Thyroid gland (tissue), 4 donors: ENCODE measurements around the gene CAVIN1. TPM values are rescaled to one million over a fixed set of nuclear protein-coding genes. Genes with fewer than 3 reads are reported as not detected.
"Not testable (repeated sequence)": the region's sequence is repeated elsewhere in the genome, so short reads cannot be mapped to it uniquely, and the experiment has no call there.

Source experiments
- DNase-seq, 2 donors: peaks; one replicate each; pipeline ENCODE4 v3.0.0-alpha.2; 2019
- H3K27ac ChIP-seq, 3 donors: fragments of 200-600 bp; sonication (generic); 1 replicate in 2 of 3; 2 replicates in 1 of 3; pipeline ENCODE4 v1.5.1; 2016 to 2019; ENCODE audit warnings: mild to moderate bottlenecking in 1 of 3, moderate library complexity in 1 of 3
- H3K27me3 ChIP-seq: fragments of 200-600 bp; sonication (generic); one replicate; pipeline ENCODE4 v1.5.1; 2019
- H3K36me3 ChIP-seq, 2 donors: fragments of 200-600 bp; sonication (generic); one replicate each; pipeline ENCODE4 v1.5.1; 2016 to 2019
- H3K4me1 ChIP-seq, 2 donors: fragments of 200-600 bp; sonication (generic); one replicate each; pipeline ENCODE4 v1.5.1; 2017 to 2019
- H3K4me3 ChIP-seq, 3 donors: fragments of 200-600 bp; sonication (generic); replicated peaks in 1 of 3; 1 replicate in 2 of 3; 2 replicates in 1 of 3; pipeline ENCODE4 v1.5.1; 2016; ENCODE audit warnings: mild to moderate bottlenecking in 1 of 3
- H3K9me3 ChIP-seq: fragments of 200-600 bp; sonication (generic); one replicate; pipeline ENCODE4 v1.5.1; 2017
- POLR2A ChIP-seq, 2 donors: fragments of 450-650 bp; IDR thresholded peaks; one replicate each; pipeline ENCODE4 v1.6.1; 2017; ENCODE audit warnings: antibody characterized with exemption in 2 of 2, mild to moderate bottlenecking in 2 of 2, moderate library complexity in 1 of 2
- WGBS, 2 donors: methylation state at CpG; one replicate each; pipeline ENCODE4 v1.1.5; 2017; 5-methylcytosine and 5-hydroxymethylcytosine counted together
- intact Hi-C: fragments of 100-400 bp; cut with DNase I; formaldehyde crosslinking; loops from one replicate; pipeline ENCODE4 v1.15.1; 2023
- total RNA-seq, 4 donors: library from RNA; depleted of rRNA; stranded (reverse); fragments of >200 nt; gene quantifications; one replicate each; pipeline ENCODE4 v1.2.3, GENCODE V29; 2016
- TF ChIP-seq, protein P1 (sequence below), 6 experiments: fragments of 200-600 bp in 3 of 6; fragments of 450-650 bp in 3 of 6; sonication (generic) in 3 of 6; IDR thresholded peaks; one replicate each; pipeline ENCODE4 v1.5.1; 2016 to 2019; ENCODE audit warnings: antibody characterized with exemption in 6 of 6, mild to moderate bottlenecking in 2 of 6, inconsistent platforms in 1 of 6, moderate library complexity in 1 of 6

The CAVIN1 gene
- total RNA-seq, 4 donors from 2014 or later, result 173 to 199 (median 187) TPM

DNA sequence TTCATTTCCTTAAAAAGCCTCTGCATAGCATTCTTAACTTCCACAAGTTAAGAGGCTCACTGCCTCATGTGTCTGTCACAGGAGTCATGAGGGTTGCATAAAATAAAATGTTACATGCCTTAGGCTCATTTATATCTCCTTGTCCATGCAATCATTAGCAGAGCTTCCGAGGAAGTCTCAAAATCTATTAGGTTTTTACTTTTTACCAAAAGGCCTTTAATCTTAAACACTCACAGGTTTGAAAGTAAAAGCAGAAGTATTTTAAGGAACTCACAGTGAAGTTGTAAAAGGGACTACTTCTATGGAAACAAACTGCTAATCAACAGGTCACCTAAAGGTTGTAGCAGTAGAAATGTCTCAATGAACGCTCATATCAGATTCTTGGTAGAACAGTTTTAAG is 30.4 kb upstream of the CAVIN1 start:
- H3K9me3 ChIP-seq, result no peaks in the 10 kb centered on the region
- H3K27me3 ChIP-seq, result no peaks in the 10 kb centered on the region
- DNase-seq, result no peak
- H3K27ac ChIP-seq, result no peak overlapping the region
- H3K4me3 ChIP-seq, result no peak overlapping the region
- 68 to 72% methylated on average over 2 of the region's 2 CpGs for WGBS, 2 donors
- no peak for TF ChIP-seq POLR2A (IDR thresholded peaks at IDR 0.05)
- TF ChIP-seq, protein P1, sequence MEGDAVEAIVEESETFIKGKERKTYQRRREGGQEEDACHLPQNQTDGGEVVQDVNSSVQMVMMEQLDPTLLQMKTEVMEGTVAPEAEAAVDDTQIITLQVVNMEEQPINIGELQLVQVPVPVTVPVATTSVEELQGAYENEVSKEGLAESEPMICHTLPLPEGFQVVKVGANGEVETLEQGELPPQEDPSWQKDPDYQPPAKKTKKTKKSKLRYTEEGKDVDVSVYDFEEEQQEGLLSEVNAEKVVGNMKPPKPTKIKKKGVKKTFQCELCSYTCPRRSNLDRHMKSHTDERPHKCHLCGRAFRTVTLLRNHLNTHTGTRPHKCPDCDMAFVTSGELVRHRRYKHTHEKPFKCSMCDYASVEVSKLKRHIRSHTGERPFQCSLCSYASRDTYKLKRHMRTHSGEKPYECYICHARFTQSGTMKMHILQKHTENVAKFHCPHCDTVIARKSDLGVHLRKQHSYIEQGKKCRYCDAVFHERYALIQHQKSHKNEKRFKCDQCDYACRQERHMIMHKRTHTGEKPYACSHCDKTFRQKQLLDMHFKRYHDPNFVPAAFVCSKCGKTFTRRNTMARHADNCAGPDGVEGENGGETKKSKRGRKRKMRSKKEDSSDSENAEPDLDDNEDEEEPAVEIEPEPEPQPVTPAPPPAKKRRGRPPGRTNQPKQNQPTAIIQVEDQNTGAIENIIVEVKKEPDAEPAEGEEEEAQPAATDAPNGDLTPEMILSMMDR (IDR thresholded peaks at IDR 0.05), result no peak
- no peaks in the 10 kb centered on the region for H3K36me3 ChIP-seq
- peaks cover 12 to 22% of the 10 kb centered on the region in 2 donors for H3K4me1 ChIP-seq
- intact Hi-C loops, result no loop called here

DNA sequence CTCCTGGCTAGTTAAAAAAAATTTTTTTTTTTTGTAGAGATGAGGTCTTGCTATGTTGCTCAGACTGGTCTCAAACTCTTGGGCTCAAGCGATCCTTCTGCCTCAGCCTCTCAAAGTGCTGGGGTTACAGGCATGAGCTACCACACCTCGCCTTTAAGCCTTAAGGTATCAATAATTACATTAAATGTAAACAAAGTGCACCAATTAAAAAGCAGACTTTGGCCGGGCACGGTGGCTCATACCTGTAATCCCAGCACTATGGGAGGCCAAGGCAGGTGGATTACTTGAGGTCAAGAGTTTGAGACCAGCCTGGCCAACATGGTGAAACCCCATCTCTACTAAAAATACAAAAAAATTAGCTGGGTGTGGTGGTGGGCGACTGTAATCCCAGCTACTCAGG is 28.2 kb upstream of the CAVIN1 start:
- WGBS, 2 donors, result 81 to 87% methylated on average over 5 of the region's 5 CpGs
- H3K27ac ChIP-seq, DNase-seq, intact Hi-C loops, H3K27me3 ChIP-seq, H3K4me1 ChIP-seq, H3K9me3 ChIP-seq, H3K36me3 ChIP-seq, H3K4me3 ChIP-seq: not testable (repeated sequence)

DNA sequence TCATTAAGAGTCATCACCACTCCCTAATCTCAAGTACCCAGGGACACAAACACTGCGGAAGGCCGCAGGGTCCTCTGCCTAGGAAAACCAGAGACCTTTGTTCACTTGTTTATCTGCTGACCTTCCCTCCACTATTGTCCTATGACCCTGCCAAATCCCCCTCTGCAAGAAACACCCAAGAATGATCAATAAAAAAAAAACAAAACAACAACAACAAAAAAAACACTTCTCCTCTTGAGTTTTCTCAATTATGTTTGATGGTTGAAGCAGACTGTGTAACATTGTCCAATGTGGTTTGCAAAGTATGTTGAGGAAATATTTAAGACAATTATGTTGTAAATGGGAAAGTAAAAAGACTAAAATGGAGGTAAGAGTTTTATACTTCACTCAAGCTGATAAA is 26.8 kb upstream of the CAVIN1 start:
- WGBS, 2 donors, result 16% methylated on average over 2 of the region's 2 CpGs; no CpG with 5 or more reads in 1 of the 2 donors
- H3K4me1 ChIP-seq, result not testable (repeated sequence)

DNA sequence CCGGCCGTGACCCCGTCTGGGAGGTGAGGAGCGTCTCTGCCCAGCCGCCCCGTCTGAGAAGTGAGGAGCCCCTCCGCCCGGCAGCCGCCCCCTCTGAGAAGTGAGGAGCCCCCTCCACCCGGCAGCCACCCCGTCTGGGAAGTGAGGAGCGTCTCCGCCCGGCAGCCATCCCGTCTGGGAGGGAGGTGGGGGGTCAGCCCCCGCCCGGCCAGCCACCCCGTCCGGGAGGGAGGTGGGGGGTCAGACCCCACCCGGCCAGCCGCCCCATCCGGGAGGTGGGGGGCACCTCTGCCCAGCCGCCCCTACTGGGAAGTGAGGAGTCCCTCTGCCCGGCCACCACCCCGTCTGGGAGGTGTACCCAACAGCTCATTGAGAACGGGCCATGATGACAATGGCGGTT is 26.1 kb upstream of the CAVIN1 start:
- intact Hi-C loops, DNase-seq: not testable (repeated sequence)

More for the DNA sequence above, 26.8 kb upstream of the CAVIN1 start:
- H3K36me3 ChIP-seq, H3K27ac ChIP-seq, H3K4me3 ChIP-seq, H3K27me3 ChIP-seq, H3K9me3 ChIP-seq, DNase-seq, intact Hi-C loops: not testable (repeated sequence)

DNA sequence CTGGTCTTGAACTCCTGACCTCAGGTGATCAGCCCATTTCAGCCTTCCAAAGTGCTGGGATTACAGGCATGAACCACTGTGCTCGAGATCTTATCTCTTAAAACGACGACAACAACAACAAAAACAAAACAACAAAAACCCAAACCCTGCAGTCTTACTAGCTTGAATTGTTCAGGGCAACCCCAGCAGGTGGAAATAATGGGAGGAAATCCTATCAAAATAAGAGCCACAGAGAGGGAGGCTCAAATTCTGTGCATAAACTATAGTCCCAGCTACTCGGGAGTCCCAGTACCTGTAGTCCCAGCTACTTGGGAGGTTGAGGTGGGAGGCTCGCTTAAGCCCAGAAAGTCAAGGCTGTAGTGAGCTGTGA is 19.1 kb upstream of the CAVIN1 start:
- no peak for DNase-seq
- Histone ChIP-seq H3K27me3 (no peaks in the 10 kb centered on the region), H3K4me3 (no peak overlapping the region), H3K27ac (no peak overlapping the region), H3K36me3 (no peaks in the 10 kb centered on the region), H3K9me3 (no peaks in the 10 kb centered on the region), H3K4me1 (no peaks in the 10 kb centered on the region)
- intact Hi-C loops, result no loop called here
- no peak for TF ChIP-seq POLR2A (IDR thresholded peaks at IDR 0.05)
- TF ChIP-seq, protein P1 (IDR thresholded peaks at IDR 0.05), result no peak
- 23 to 45% methylated on average over 5 of the region's 5 CpGs for WGBS, 2 donors

More for the DNA sequence above, 26.1 kb upstream of the CAVIN1 start:
- not testable (repeated sequence) for H3K27me3 ChIP-seq, H3K4me3 ChIP-seq, H3K27ac ChIP-seq, H3K9me3 ChIP-seq, H3K4me1 ChIP-seq, H3K36me3 ChIP-seq
- 95 to 96% methylated on average over 9 to 10 of the region's 27 CpGs for WGBS, 2 donors

DNA sequence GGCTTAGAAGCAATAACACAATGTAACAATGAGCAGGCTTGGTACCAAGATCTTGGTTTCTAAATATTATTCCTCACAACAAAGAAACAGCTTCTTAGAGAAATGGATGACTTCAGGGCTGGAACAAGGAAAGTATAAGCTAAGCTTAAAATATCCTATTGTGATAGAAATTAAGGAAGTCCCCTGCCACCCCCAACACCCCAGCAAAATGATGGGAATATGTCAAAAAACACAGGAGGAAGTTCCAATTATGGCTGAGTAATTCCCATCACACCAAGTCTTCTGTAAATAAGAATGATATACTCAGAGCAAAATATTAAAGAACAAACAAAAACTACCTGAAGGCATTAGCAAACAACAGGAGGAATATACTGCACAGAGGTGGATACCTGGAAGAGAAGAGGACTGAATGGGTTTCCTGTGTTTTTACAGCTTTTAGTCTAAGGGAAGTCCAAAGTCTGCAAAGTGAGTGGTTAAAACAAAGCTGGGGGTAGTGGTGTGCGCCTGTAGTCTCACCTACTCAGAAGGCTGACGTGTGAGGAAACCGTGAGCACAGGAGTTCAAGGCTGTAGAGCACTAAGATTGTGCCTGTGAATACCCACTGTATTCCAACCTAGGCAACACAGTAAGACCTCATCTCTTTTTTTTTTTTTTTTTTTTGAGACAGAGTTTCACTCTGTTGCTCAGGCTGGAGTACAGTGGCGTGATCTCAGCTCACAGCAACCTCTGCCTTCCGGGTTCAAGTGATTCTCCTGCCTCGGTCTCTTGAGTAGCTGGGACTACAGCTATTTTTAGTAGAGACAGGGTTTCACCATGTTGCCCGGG is 18.5 kb upstream of the CAVIN1 start:
- WGBS, 2 donors, result 35 to 36% methylated on average over 7 of the region's 7 CpGs
- no peak for DNase-seq
- H3K9me3 ChIP-seq, result no peaks in the 10 kb centered on the region
- intact Hi-C loops, result no loop called here
- no peak for TF ChIP-seq POLR2A (IDR thresholded peaks at IDR 0.05)
- TF ChIP-seq, protein P1 (IDR thresholded peaks at IDR 0.05), result no peak
- H3K36me3 ChIP-seq, result no peaks in the 10 kb centered on the region
- no peak overlapping the region for H3K27ac ChIP-seq
- peaks cover 0 to 4% of the 10 kb centered on the region in 2 donors for H3K4me1 ChIP-seq
- H3K27me3 ChIP-seq, result no peaks in the 10 kb centered on the region
- H3K4me3 ChIP-seq, result no peak overlapping the region
